Measurements from ENCODE around the gene ALDOA.

DNA sequence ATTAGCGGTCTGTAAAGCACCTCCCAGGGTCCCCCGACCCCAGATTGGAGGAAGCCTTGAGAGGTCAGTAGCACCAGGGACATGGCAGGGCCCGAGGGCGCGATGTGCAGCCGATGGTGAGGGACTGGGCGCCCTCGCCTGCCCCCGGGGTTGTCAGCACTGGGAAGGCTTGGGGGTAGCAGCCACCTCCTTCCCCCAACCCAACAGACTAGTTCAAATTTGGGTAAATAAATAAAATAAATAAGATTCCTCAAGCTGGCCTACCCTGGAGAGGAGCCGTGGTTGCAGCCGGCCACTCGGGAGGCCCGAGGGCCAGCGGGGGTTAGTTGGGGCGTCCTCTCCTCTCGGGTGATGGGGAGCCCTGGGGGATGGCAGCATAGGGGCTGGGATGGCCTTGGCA, 41.1 kb upstream of the ALDOA start:
- TF ChIP-seq CTCF (IDR thresholded peaks at IDR 0.05) (no peak), POLR2A (IDR thresholded peaks at IDR 0.05) (no peak)
